T-helper 2 cell treated with Interferon-gamma antibody and Interleukin-4, amounts not matched to agents 100 ng/mL and 5 ng/mL, for 36 hours (primary cell): Measurements from ENCODE around the gene PELI3. TPM values are rescaled to one million over a fixed set of nuclear protein-coding genes. Genes with fewer than 3 reads are reported as not detected.

Source experiments
- intact Hi-C: fragments of 100-400 bp; cut with micrococcal nuclease; formaldehyde crosslinking; loops from one replicate; pipeline ENCODE4 v1.15.1; 2023
- total RNA-seq: library from RNA; stranded (reverse); gene quantifications from 2 replicates; pipeline ENCODE4 v1.2.3, GENCODE V29; 2022

The PELI3 gene
- total RNA-seq, 1 donor from 2014 or later: 8.3 TPM

DNA sequence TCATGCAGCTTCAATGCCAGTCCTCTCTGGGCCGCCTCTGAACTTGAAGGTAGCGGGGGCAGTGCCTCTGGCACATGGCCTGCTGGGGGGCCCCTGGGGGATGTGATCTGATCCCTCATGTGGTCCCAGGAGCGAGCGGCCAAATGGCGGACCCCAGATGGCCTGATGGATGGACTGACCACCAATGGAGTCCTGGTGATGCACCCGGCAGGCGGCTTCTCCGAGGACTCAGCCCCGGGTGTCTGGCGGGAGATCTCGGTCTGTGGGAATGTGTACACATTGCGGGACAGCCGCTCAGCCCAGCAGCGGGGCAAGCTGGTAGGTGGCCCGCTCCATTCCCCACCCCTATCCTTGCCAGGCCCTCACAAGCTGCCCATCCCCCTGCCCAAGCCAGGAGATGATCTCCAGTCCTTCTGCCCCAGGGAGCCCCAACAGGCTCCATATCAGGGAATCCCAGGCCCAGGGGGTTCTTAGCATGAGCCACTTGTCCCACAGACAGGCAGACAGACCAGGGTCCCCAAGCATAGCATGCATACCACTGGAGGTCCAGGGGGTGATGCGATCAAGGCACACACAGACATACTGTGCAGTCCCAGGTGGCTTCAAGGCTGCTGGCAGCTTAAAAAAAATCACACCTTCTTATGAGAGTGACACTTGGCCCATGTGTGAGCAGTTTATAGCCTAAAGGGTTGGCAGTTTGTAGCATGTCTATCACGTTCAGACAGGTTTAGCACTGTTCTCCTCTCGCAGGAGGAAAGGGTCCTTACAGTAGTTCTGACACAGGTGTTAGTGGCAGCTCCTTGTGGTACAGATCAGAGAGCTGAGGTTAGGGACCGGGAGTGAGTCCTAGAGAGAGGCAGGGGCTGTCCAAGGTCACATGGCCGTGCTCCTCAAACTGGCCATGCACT lies 7.2 kb downstream of the PELI3 start:
- intact Hi-C loops: no loop called here

DNA sequence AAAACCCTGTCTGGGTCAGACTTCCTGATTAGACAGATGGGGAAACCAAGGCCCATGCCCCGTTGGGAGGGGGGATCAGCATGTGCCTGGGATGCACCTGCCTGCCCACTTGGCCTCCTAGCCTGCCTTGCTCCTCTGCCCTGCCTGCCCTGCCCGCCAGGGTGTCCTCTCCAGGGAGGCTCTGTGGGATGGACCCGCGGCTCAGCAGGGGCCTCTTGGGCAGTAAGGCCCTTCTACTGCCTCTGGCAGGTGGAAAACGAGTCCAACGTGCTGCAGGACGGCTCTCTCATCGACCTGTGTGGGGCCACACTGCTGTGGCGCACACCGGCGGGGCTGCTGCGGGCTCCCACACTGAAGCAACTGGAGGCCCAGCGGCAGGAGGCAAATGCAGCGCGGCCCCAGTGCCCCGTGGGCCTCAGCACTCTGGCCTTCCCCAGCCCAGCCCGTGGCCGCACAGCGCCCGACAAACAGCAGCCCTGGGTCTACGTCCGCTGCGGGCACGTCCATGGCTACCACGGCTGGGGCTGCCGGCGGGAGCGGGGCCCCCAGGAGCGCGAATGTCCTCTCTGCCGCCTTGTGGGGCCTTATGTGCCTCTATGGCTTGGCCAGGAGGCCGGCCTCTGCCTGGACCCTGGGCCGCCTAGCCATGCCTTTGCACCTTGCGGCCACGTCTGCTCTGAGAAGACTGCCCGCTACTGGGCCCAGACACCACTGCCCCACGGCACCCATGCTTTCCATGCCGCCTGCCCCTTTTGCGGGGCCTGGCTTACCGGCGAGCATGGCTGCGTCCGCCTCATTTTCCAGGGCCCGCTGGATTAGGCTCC lies 8.9 kb downstream of the PELI3 start:
- intact Hi-C loops: no loop called here

DNA sequence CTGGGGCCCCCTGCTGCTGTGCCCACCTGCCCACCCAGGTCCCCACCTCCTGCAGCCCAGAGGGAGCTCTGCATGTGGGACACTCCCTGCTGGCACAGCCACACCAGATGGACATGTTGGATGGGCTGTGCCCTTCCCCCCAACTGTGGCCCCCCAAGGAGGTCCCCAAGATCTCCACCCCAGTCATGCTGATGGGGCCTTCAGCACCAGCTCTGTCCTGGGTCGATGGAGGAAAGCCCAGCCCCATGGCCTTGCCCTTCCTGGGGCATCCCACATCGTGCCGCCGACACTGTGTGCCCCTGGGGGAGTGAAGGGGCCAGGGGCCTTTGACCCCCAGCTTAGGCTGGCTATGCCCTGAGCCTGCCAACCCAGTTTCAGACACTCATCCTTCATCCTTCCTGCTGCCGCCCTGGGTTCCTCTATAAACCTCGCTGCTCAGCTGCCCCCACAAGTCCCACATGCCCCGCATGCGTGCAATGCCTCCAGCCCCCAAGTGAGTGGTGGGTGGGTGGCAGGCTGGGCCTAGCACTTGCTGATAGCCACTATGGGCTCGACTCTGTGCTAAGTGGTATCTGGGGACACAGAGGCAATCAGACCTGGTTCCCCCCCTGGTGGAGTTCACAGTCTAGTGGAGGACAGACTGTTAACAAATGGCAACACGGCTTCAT lies 9.6 kb downstream of the PELI3 start:
- intact Hi-C loops: no loop called here

DNA sequence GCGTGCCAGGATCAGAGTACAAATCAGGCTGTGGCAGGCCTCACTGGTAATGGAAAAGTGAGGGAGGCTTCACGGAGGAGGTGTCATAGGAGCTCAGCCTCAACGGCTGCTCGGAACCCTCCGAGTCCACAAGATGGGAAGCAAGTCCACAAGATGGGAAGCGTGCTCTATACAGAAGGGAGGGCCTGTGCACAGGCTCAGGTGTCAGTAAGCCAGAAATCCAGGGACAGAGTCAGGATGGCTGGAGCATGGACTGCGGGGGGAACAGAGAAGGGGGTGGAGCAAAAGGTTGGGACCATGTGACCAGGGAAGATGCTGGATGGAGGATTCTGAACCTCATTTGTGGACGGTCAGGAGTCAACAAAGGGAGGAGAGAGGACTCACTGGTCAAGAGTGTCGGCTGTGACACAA lies 10.1 kb downstream of the PELI3 start:
- intact Hi-C loops: no loop called here

DNA sequence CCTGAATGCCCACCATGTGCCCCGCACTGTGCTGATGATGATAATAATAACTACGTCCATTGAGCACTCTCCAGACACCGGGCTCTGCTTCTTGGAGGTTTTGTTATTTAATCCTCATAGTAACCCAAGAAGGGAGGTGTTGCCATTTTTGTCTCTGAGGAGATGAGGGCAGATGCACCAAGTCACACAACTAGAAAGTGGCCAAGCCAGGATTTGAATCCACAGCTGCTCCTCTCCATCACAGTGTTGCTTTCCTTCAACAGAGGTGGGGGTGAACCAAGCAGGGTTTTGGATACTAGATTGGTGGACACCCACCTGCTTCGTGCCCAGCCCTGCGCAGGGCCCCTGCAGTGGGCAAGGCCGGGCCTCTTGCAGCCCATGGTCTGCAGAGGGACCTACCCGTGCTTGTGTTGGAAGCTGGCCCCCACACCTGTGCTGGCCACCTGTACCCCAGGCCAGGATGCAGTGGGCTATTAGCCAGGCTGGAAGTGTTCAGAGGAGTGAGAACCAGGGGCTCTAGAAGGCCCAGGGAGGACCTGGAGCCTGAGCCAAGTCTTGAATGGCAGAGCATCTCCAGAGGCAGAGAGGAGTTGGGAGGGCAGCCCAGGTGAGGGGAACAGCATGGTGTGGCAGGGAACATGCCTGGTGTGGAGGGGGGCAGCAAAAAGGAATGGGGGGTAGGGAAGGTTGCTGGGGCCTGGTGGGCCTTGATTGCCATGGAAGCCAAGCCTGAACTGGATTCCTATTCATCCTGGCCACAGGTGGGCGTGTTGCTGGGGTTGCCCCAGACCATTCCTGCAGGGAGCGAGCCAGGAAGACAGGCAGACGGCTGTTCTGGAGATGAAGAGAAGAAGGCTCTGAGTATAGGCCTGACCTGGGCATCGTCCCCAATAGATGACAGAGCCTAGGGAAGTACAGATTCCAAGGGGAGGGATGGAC lies 10.8 kb downstream of the PELI3 start:
- intact Hi-C loops: no loop called here

DNA sequence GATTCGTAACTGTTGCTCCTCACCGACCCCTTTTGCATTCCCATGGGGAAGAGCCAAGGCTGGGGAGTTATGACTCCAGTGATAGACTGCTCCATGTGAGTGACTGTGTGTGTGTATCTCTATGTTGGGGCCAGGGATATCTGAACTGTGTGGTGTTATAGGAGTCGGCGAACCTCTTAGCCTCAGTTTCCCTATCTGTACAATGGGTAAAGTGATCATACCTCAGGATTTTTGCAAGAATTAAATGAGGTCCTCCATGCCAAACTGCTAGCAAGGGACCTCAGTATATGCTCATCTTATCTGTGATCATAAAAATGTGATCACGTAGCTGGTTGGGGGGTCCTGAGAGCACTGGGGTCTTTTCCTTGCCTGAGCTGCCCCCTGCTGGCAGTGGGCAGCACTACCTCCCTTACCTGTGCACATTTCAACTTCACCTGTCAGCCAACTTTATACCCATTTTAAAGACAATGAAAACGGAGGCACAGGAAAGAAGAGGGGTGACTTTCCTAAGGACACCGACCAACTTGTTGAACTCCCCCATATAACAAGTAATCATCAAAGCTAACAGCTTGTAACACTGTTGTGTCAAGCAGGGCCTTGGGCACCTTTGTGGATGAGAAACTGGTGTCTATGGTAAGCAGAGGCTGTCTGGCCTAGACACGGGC lies 12.2 kb downstream of the PELI3 start:
- intact Hi-C loops: no loop called here

DNA sequence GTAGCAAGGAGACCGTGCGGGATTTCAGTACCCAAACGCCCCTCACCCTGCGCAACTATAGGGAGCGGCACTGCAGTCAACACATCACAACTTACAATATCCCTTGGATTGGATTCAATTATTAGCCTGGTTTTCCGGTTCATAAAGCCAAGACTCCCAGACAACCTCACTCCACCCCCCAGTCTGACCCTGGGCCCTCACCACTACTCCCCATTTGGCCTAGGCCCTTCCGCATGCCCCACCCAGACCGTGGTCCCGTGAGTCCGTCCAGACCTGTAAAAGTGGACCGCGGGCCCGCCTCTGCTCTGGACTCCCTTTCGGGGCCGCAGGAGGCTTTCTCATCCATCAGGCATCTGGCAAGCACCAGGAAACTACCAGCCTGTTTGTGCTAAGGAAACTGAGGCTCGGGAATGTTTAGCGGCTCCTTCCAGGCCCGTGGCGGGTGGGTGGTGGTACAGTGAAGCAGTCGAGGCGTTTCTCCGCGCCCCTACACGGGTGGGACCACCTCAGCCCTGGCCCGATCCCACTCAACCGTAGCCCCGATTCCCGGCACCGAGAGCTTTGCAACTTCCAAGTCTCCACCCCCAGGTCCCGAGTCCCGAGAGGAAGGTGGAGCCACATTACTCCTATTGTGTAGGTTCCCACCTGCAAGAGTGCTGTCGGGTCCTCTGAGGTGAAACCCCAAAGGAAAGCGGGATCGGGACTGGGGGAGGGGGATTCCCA lies 12.8 kb downstream of the PELI3 start:
- intact Hi-C loops: loop anchor here (1.0 to 5.0 kb wide), 8 partner anchors 13 to 862 kb away; partner anchors contain the start of genes ACTN3, BBS1, PCNX3 and PELI3

DNA sequence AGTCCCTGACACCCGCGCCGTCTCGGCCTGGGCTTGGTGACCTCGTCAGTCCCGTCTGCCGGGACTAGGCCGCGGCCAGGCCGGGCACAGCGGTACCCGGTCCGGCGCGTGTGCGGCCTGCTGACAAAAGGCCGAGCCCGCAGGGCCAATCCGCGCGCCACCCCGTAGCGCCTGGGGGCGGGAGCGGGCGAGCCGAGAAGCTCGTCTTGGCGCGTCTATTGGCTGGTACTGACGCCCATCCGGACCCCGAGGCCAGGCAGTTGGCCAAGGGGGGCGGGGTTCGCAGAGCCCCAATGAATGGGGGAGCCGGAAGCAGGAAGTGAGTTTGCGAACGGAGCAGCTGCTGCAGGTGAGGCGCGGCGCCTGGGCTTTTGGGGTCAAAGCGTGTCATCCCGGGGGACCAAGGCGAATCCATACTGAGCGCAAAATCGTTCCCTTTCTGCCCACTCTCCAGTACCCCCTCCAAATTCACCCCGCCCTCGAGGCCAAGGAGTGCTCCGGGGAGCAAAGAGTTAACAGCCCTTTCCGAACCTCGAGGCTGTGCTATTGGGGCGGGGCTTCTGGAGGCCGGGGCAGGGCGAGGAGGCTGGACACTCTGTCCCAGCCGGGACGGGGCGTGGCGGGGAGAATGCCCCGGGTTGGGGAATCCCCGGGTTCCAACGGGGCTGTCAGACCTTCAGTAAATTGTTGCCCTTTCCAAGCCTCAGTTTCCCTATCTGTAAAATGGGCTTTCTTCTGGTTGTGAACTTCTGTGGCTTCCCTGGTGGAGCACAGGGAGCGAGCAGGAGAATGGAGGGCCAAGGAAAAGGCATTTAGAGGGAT lies 13.6 kb downstream of the PELI3 start, which contains the start of gene DPP3:
TSS of gene DPP3 (plus strand) at position 318 of the 822 bp plus-strand sequence. CDS start 1,767 bp downstream, outside the sequence.
- intact Hi-C loops: loop anchor here (1.0 to 5.0 kb wide), 8 partner anchors 14 to 863 kb away; partner anchors contain the start of genes ACTN3, BBS1, PCNX3 and PELI3

DNA sequence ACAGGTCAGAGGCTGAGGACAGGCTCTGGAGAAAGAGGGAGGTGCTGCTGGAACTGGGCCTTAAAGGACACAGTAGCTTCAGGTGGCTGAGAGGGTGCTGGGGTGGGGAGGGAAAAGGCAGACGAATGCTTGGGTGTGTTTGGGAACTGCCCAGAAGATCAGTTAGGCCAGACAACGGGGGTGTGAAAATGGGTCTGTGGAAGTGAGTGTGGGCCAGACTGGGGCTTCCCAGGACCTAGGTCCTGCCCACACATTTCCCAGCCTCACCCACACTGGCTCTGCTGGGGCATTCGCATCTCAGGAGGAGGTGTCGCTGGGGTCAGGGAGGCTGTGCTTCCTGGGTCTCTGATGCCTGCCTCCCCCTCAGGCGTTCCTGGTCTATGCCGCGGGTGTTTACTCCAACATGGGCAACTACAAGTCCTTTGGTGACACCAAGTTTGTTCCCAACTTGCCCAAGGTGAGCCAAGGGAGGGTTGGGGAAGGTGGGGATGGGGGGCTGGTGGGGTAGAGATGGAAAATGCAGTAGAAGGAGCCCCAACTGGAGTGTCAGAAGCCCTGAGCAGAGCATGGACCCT lies 18.2 kb downstream of the PELI3 start:
- intact Hi-C loops: loop anchor here (5.0 kb wide), 1 partner anchor 868 kb away; the partner anchor contains the start of gene PCNX3

DNA sequence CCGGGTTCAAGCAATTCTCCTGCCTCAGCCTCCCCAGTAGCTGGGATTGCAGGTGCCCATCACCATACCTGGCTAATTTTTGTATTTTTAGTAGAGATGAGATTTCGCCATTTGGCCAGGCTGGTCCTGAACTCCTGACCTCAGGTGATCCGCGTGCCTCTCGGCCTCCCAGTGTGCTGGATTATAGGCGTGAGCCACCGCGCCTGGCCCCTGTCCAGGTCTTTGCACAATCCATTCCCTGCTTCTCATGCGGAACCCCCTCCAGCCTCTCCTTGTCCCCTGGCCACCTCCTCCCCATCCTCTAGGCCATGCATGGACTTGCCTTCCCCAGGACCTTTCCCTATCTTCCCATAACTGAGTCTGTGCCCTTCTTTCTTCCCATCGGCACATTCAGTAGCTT lies 22.3 kb downstream of the PELI3 start:
- intact Hi-C loops: no loop called here

DNA sequence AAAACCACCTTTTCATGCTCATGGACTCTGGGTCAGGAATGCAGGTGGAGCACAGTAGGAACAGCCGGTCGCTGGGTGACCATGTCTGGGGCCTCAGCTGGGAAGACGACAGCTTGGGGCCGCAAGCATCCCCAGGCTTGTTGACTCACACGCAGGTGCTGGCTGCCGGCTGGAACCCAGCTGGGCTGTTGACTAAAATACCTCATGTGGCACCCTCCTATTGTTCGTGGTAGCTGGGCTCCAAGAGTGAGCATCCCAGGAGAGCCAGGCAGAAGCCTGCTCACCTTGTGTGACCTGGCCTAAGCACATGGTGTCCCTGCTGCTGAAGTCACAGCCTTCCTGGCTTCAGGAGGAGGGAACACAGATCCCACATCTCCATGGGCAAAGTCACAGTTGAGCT lies 22.9 kb downstream of the PELI3 start:
- intact Hi-C loops: no loop called here

DNA sequence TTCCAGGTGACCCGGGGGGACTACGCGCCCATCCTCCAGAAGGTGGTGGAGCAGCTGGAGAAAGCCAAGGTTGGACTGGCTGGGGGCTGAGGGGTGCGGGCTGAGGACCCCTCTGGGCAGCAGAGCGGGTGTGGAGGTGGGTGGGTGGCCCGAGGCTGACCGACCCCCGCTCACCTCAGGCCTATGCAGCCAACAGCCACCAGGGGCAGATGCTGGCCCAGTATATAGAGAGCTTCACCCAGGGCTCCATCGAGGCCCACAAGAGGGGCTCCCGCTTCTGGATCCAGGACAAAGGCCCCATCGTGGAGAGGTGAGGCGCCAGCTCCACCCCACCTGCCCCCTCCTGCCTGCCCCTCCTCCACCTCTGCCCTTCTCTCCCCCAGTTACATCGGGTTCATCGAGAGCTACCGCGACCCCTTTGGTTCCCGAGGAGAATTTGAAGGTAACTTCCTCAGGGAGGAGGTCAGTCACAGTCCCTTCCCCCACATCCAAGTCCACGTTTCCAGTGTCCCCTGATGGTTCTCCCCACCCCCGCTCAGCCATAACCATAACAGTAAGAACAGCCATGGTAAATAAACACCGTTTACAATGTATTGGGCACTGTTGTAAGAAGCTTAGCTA lies 24.7 kb downstream of the PELI3 start:
- intact Hi-C loops: no loop called here

DNA sequence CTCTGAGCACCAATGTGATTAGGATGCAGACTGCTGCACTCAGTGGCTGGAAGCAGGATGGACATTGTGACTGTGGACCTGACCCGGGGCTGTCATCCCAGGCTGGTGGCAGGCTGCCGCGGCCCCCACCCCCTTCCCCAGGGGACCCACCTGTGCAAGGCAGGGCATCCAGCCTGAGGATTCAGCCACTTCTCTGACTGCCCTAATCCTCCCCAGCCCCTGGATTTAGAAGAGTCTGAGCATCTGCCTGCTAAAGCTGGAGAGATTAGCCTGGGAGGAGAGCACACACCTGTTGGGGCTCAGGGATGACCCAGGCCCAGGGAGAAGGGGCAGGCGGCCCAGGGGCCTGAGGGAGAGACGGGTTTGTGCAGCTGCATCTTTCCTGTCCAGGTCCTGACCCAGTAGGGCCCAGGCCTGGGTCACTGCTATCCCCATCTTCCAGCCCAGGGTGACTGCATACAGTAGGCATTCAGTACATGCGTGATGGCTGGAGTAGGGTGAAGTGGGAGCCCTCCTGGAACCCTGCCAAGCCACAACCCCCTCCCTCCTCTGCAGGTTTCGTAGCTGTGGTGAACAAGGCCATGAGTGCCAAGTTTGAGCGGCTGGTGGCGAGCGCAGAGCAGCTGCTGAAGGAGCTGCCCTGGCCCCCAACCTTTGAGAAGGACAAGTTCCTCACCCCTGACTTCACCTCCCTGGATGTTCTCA lies 25.6 kb downstream of the PELI3 start:
- intact Hi-C loops: no loop called here

DNA sequence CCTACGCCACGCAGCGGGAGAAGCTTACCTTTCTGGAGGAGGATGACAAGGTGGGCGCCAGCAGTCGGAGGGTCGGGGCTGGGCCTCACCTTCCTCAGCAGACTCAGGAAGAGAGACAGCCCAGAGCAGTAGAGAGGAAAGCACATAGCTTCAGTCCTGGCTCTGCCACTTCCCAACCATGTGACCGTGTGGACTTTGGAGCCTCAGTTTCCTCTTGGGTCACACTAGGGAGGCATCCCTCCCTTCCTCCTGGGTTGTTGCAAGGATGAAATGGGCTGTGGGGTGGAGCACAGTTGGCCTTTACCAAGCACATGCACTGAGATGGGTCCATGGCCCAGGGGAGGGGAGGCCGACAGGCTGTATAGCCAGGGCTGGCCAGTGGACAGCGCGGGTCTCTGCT lies 26.4 kb downstream of the PELI3 start:
- intact Hi-C loops: no loop called here

DNA sequence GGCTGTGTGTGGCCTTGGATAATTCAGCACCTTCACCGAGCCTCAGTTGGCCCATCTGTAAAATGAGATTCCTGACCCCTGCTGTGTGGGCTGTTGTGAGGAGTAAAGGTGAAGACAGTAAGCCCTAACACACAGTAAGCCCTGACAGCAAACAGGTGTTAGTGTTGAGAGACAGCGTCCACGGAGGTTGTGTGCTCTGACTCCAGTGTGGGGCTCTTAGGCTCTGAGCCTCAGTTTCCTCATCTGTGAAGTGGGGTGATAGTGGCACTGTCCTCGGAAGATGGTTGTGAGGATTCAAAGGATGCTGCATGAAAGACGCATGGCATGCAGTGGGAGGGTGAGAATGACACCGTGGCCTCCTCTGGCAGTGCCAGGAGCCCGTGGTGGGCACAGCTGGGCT lies 27.8 kb downstream of the PELI3 start:
- intact Hi-C loops: no loop called here

DNA sequence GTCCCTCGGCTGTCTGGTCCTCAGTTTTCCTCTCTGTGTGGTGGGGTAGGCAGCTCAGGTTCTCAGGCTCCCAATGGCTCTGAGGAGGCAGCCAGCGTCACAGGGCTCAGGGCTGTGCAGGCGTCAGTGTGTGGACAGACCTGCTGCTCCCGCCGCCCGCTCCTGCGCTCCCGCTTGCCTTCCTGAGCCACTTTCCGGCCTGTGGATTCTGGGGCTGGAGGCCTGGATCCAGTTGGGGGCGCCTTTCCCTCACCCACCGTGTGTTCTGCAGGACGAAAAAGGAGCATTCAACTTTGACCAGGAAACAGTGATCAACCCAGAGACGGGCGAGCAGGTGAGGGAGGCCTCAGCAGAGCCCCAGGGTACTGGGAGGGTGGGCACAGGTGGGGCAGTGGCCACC lies 28.2 kb downstream of the PELI3 start:
- intact Hi-C loops: no loop called here

DNA sequence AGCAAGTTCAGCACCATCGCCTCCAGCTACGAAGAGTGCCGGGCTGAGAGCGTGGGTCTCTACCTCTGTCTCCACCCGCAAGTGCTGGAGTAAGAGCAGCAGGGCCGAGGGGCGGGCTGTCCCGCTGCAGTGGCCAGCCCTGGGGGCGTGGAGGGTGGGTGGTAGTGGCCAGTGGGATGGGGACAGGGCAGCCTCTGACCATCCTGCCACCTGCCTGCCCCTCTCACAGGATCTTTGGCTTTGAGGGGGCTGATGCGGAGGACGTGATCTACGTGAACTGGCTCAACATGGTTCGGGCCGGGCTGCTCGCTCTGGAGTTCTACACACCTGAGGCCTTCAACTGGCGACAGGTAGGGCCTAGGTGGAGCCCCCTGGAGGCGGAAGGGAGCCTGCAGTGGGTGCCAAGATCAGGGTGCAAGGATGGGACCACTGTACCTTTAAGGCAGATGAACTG lies 28.7 kb downstream of the PELI3 start:
- intact Hi-C loops: no loop called here
